ENCODE measurements around the gene SAMMSON.

The SAMMSON gene

GRCh38 chr3:69961706-69962439, 37.7 kb upstream of the SAMMSON start:
- H3K27ac ChIP-seq (replicated peaks), result no peak overlapping the region
- no peak for TF ChIP-seq POLR2AphosphoS5 (IDR thresholded peaks at IDR 0.05; ENCODE audit: low read depth)
- H3K4me3 ChIP-seq (replicated peaks; ENCODE audit: insufficient read depth, low read length), result no peak overlapping the region
- no peak for DNase-seq (ENCODE audit: low read depth in 1 of 2, low spot score in 1 of 2)
- no peaks in the 10 kb centered on the region for H3K27me3 ChIP-seq (ENCODE audit: insufficient read depth, poor library complexity, severe bottlenecking)

- no peaks in the 10 kb centered on the region for H3K27me3 ChIP-seq (ENCODE audit: insufficient read depth, poor library complexity, severe bottlenecking)
- no peak overlapping the region for H3K27ac ChIP-seq (replicated peaks)
- DNase-seq (ENCODE audit: low read depth in 1 of 2, low spot score in 1 of 2), result no peak
- no peak overlapping the region for H3K4me3 ChIP-seq (replicated peaks; ENCODE audit: insufficient read depth, low read length)
- TF ChIP-seq SPI1 (IDR thresholded peaks at IDR 0.05; ENCODE audit: borderline replicate concordance, low read depth) (no peak), GABPA (IDR thresholded peaks at IDR 0.05; ENCODE audit: low read depth) (no peak), REST (IDR thresholded peaks at IDR 0.05; ENCODE audit: insufficient replicate concordance, low read depth) (no peak), POLR2AphosphoS5 (IDR thresholded peaks at IDR 0.05; ENCODE audit: low read depth) (no peak)
- TF ChIP-seq, protein P1, sequence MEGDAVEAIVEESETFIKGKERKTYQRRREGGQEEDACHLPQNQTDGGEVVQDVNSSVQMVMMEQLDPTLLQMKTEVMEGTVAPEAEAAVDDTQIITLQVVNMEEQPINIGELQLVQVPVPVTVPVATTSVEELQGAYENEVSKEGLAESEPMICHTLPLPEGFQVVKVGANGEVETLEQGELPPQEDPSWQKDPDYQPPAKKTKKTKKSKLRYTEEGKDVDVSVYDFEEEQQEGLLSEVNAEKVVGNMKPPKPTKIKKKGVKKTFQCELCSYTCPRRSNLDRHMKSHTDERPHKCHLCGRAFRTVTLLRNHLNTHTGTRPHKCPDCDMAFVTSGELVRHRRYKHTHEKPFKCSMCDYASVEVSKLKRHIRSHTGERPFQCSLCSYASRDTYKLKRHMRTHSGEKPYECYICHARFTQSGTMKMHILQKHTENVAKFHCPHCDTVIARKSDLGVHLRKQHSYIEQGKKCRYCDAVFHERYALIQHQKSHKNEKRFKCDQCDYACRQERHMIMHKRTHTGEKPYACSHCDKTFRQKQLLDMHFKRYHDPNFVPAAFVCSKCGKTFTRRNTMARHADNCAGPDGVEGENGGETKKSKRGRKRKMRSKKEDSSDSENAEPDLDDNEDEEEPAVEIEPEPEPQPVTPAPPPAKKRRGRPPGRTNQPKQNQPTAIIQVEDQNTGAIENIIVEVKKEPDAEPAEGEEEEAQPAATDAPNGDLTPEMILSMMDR (IDR thresholded peaks at IDR 0.05; ENCODE audit: insufficient read depth, low read length), result no peak
Observed at GRCh38 chr3:69963643-69964042, 35.9 kb upstream of the SAMMSON start.

DNA sequence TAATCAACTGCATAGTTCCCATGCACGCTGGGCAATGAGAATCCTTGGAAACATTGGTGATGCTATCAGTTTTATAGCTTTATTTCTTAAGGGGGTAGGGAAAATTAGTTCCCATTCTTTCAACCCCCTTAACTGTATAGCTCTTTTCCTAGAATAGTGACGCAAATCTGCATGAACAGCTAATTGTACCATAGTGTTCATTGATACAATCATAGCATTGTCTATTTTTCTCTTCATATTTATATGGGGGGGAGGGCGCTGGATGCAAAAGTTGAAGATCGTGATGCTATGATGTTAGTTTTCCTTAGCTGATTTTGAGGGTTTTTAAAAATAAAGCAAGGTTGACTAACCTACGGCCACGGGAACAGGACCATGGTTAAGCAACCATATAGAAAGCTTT, 32.4 kb upstream of the SAMMSON start:
- TF ChIP-seq GABPA (IDR thresholded peaks at IDR 0.05; ENCODE audit: low read depth), result no peak
- DNase-seq (ENCODE audit: low read depth in 1 of 2, low spot score in 1 of 2), result no peak
- no peaks in the 10 kb centered on the region for H3K27me3 ChIP-seq (ENCODE audit: insufficient read depth, poor library complexity, severe bottlenecking)
- H3K4me3 ChIP-seq (replicated peaks; ENCODE audit: insufficient read depth, low read length), result no peak overlapping the region
- H3K27ac ChIP-seq (replicated peaks), result no peak overlapping the region

DNA sequence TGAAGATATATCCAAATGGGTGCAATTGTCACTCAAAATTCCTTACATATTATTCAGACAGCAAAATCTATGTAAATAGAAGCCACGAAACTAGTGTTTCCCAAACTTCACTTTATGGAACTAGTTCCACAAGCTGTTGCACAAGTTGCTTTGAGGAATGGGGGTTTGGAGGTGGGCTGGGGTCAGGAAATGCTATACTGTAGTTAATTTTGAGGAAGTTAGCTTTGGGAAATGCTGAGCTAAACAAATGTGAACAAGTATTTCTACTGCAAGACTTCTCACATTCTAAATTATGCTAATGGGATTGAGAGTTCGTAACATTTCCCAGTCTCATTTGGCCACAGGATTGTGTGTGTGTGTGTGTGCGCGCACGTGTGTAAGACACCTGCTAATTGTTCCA, 28.7 kb upstream of the SAMMSON start:
- no peak for DNase-seq (ENCODE audit: low read depth in 1 of 2, low spot score in 1 of 2)
- TF ChIP-seq POLR2AphosphoS5 (IDR thresholded peaks at IDR 0.05; ENCODE audit: low read depth) (no peak), GABPA (IDR thresholded peaks at IDR 0.05; ENCODE audit: low read depth) (no peak), SPI1 (IDR thresholded peaks at IDR 0.05; ENCODE audit: borderline replicate concordance, low read depth) (no peak)
- Histone ChIP-seq H3K27me3 (ENCODE audit: insufficient read depth, poor library complexity, severe bottlenecking) (no peaks in the 10 kb centered on the region), H3K27ac (replicated peaks) (no peak overlapping the region), H3K4me3 (replicated peaks; ENCODE audit: insufficient read depth, low read length) (no peak overlapping the region)

DNA sequence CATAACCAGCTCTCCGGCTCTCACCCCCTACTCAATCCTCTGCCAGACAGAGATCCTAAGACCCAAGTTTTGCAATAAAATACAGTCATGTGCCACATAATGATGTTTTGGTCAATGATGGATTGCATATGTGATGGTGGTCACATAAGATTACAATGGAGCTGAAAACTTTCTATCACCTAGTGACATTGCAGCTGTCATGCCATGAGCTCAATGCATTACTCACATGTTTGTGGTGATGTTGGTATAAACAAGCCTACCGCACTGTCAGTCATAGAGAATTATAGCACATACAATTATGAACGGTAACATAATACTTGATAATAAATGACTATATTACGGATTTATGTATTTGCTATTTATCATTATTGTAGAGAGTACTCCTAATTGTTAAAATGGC, 26.9 kb upstream of the SAMMSON start:
- Histone ChIP-seq H3K4me3 (replicated peaks; ENCODE audit: insufficient read depth, low read length) (no peak overlapping the region), H3K27me3 (ENCODE audit: insufficient read depth, poor library complexity, severe bottlenecking) (no peaks in the 10 kb centered on the region), H3K27ac (replicated peaks) (no peak overlapping the region)
- no peak for DNase-seq (ENCODE audit: low read depth in 1 of 2, low spot score in 1 of 2)
- TF ChIP-seq, protein P1 (IDR thresholded peaks at IDR 0.05; ENCODE audit: insufficient read depth, low read length), result no peak
- no peak for TF ChIP-seq GABPA (IDR thresholded peaks at IDR 0.05; ENCODE audit: low read depth)
- TF ChIP-seq POLR2AphosphoS5 (IDR thresholded peaks at IDR 0.05; ENCODE audit: low read depth), result no peak
- no peak for TF ChIP-seq SPI1 (IDR thresholded peaks at IDR 0.05; ENCODE audit: borderline replicate concordance, low read depth)
- no peak for TF ChIP-seq REST (IDR thresholded peaks at IDR 0.05; ENCODE audit: insufficient replicate concordance, low read depth)
